Ovary (tissue), 9 donors: ENCODE data around the gene RHOBTB1. TPM values are rescaled to one million over a fixed set of nuclear protein-coding genes. Genes with fewer than 3 reads are reported as not detected.

ENCODE experiments used
- DNase-seq, 5 donors: peaks; one replicate each; pipeline ENCODE4 v3.0.0-alpha.2; 2019 to 2020
- H3K27ac ChIP-seq, 2 donors: fragments of 200-600 bp; one replicate each; pipeline versions ENCODE4 v1.5.1 to v1.8.0; 2019 to 2022
- H3K27me3 ChIP-seq: fragments of 200-600 bp; one replicate; pipeline ENCODE4 v1.8.0; 2022
- H3K36me3 ChIP-seq: fragments of 200-600 bp; sonication (generic); one replicate; pipeline ENCODE4 v1.5.1; 2019
- H3K4me1 ChIP-seq: one replicate; pipeline ENCODE4 v1.8.1; 2013; ENCODE audit warnings: mild to moderate bottlenecking, moderate library complexity; ENCODE audit not compliant: insufficient read depth
- H3K4me3 ChIP-seq: fragments of 200-600 bp; sonication (generic); one replicate; pipeline ENCODE4 v1.5.1; 2017
- H3K9me3 ChIP-seq, 2 donors: fragments of 200-600 bp in 1 of 2; sonication (generic) in 1 of 2; one replicate each; pipeline versions ENCODE4 v1.5.1 to v1.8.1; 2013 to 2019; ENCODE audit warnings: mild to moderate bottlenecking in 1 of 2, moderate library complexity in 1 of 2
- EP300 ChIP-seq: sonication (generic); formaldehyde crosslinking; IDR thresholded peaks from one replicate; pipeline ENCODE4 v1.6.1; 2017; ENCODE audit warnings: antibody characterized with exemption
- POLR2A ChIP-seq: fragments of 450-650 bp; IDR thresholded peaks from one replicate; pipeline ENCODE4 v1.6.1; 2017; ENCODE audit warnings: antibody characterized with exemption, mild to moderate bottlenecking, moderate library complexity
- WGBS, 3 donors: extraction: QIAGEN DNeasy Blood & Tissue Kit in 1 of 3; methylation state at CpG; one replicate each; pipeline versions ENCODE4 v1.1.5 to v1.1.7; 2013 to 2017; 5-methylcytosine and 5-hydroxymethylcytosine counted together
- intact Hi-C, 4 donors: fragments of 100-400 bp; cut with DNase I; formaldehyde crosslinking; loops; one replicate each; pipeline versions ENCODE4 v1.11.0 to v1.15.1; 2022 to 2023
- polyA plus RNA-seq, 2 donors: library from polyadenylated mRNA; stranded (reverse); fragments of 200-250 nt in 1 of 2; fragments of 350-450 nt in 1 of 2; fragmentation: Illumina TruSeq in 1 of 2; extraction: RNeasy Lipid Tissue Mini Kit (QIAGEN cat#74804) in 1 of 2; gene quantifications; one replicate each; pipeline ENCODE4 v1.2.3, GENCODE V29; 2013 to 2014
- total RNA-seq, 7 donors: library from RNA; depleted of rRNA in 2 of 7; stranded (reverse); fragments of >200 nt in 2 of 7; fragmentation: NEBNext Ultra II Directional in 3 of 7; extraction: Animal tissue kit (Norgen Biotek cat#: 25700) in 3 of 7; gene quantifications; one replicate each; pipeline versions ENCODE4 v1.1.0 to v1.2.4, GENCODE V29; 2016 to 2023
- TF ChIP-seq, protein P1 (sequence below), 3 donors: fragments of 450-650 bp in 2 of 3; fragments of 200-600 bp in 1 of 3; IDR thresholded peaks; one replicate each; pipeline versions ENCODE4 v1.5.1 to v1.8.0; 2016 to 2022; ENCODE audit warnings: antibody characterized with exemption in 3 of 3, mild to moderate bottlenecking in 1 of 3
- donor health status: DM: no; HTN: no; CAD: no; lungs with moderate emphysema.
- donor health status: DM: no; HTN: no; CAD: no.
- donor health status: Bipolar disorder and iron deficiency.
- donor health status: DM: yes; HTN: yes; CAD: no.
- donor health status: DM: no; HTN: no; CAD: no.
- donor health status: DM: yes; HTN: yes; CAD: no.

Gene RHOBTB1
- total and polyA plus RNA-seq, 9 donors = 5.6 to 23.9 (median 13.0) TPM

DNA sequence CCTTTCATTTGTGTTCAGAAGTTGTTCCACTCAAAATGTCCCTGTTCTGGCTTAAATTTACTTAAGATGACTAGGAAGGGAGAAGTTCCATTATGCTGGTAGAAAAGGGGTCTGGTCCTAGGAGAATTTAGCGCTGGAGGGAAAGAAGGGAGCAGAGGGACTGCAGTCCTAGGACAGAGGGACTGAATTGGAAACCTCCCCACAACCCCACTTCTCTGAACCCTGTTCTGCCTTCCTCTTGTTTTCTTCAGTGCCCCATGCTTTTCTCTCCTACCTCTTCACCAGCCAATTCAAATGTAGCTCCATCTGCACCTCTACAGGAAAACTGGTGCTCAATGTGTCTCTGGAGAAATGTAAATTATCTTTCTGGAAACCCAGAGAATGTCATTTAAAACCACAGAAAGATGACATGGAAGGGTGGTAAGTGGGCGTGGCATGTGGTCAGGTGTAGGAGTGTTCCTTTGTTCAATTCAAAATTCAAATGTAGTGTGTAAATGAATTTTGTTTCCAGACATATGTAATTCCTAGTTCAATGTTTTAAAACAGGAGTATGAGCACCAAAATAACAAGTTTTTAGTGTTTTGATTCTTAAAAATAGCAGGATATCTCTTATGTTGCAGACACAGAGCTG, 24.0 kb upstream of the RHOBTB1 start:
- TF ChIP-seq, protein P1, sequence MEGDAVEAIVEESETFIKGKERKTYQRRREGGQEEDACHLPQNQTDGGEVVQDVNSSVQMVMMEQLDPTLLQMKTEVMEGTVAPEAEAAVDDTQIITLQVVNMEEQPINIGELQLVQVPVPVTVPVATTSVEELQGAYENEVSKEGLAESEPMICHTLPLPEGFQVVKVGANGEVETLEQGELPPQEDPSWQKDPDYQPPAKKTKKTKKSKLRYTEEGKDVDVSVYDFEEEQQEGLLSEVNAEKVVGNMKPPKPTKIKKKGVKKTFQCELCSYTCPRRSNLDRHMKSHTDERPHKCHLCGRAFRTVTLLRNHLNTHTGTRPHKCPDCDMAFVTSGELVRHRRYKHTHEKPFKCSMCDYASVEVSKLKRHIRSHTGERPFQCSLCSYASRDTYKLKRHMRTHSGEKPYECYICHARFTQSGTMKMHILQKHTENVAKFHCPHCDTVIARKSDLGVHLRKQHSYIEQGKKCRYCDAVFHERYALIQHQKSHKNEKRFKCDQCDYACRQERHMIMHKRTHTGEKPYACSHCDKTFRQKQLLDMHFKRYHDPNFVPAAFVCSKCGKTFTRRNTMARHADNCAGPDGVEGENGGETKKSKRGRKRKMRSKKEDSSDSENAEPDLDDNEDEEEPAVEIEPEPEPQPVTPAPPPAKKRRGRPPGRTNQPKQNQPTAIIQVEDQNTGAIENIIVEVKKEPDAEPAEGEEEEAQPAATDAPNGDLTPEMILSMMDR (IDR thresholded peaks at IDR 0.05) = no peak
- TF ChIP-seq POLR2A (no peak), EP300 (no peak)
- DNase-seq = no peak
- intact Hi-C loops = loop anchor here in 2 of 4 donors (5.0 to 10.0 kb wide), 3 partner anchors 151 to 799 kb away; no protein-coding TSS in a partner anchor
- no peak overlapping the region for H3K27ac ChIP-seq
- H3K36me3 ChIP-seq = no peaks in the 10 kb centered on the region
- no peaks in the 10 kb centered on the region for H3K27me3 ChIP-seq
- WGBS, 3 donors = 93 to 99% (median 96%) methylated on average over 2 of the region's 2 CpGs
- H3K4me3 ChIP-seq = no peak overlapping the region
- no peaks in the 10 kb centered on the region for H3K9me3 ChIP-seq
- H3K4me1 ChIP-seq = no peaks in the 10 kb centered on the region

DNA sequence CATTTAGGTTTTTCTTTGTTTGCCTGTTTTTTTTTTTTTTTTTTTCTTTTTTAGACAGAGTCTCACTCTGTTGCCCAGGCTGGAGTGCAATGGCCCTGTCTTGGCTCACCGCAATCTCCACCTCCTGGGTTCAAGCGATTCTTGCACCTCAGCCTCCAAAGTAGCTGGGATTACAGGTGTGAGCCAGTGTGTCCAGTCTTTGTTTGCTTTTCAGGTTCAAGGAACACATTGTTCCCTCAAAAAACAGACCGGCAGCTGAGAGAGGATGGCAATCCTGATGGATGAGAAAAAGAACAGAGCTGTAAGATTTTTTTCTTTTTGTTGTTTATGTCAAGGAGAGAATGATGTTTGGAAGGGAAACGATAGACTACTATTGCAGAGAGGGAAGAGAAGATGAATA, 23.3 kb upstream of the RHOBTB1 start:
- DNase-seq = no peak
- H3K9me3 ChIP-seq = no peaks in the 10 kb centered on the region
- no peaks in the 10 kb centered on the region for H3K4me1 ChIP-seq
- no peaks in the 10 kb centered on the region for H3K36me3 ChIP-seq
- no peak overlapping the region for H3K27ac ChIP-seq
- H3K4me3 ChIP-seq = no peak overlapping the region
- intact Hi-C loops = loop anchor here in 2 of 4 donors (5.0 to 10.0 kb wide), 3 partner anchors 150 to 800 kb away; no protein-coding TSS in a partner anchor
- no peaks in the 10 kb centered on the region for H3K27me3 ChIP-seq
- WGBS, 3 donors = 84 to 93% (median 85%) methylated on average over 4 of the region's 4 CpGs
- TF ChIP-seq, protein P1 (IDR thresholded peaks at IDR 0.05) = no peak
- TF ChIP-seq EP300 (no peak), POLR2A (no peak)

DNA sequence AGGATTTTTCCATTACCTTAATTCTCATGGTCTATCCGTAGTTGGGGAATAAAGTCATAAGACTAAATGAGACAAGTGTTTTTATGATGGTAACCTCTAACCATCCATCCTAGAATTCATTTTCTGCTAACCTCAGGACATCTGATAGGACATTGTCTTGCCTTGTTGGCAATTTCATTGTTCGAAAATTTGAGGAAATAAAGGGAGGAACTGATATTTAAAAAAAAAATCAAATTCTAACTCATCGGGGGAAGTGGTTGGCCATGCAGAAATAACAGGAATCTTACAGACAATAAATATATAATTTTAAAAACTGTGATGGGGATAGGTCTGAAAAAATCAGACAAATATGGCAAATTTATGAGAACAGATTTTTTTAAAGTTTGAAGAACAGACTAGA, 21.7 kb upstream of the RHOBTB1 start:
- TF ChIP-seq POLR2A (no peak), EP300 (no peak)
- TF ChIP-seq, protein P1 (IDR thresholded peaks at IDR 0.05) = no peak
- intact Hi-C loops = loop anchor here in 2 of 4 donors (2.0 to 10.0 kb wide), 4 partner anchors 147 to 802 kb away; no protein-coding TSS in a partner anchor
- H3K4me1 ChIP-seq = no peaks in the 10 kb centered on the region
- no peaks in the 10 kb centered on the region for H3K9me3 ChIP-seq
- WGBS, 3 donors = 86 to 96% (median 94%) methylated on average over 3 of the region's 3 CpGs
- H3K27me3 ChIP-seq = no peaks in the 10 kb centered on the region
- no peaks in the 10 kb centered on the region for H3K36me3 ChIP-seq
- no peak overlapping the region for H3K27ac ChIP-seq
- DNase-seq = no peak
- H3K4me3 ChIP-seq = no peak overlapping the region

DNA sequence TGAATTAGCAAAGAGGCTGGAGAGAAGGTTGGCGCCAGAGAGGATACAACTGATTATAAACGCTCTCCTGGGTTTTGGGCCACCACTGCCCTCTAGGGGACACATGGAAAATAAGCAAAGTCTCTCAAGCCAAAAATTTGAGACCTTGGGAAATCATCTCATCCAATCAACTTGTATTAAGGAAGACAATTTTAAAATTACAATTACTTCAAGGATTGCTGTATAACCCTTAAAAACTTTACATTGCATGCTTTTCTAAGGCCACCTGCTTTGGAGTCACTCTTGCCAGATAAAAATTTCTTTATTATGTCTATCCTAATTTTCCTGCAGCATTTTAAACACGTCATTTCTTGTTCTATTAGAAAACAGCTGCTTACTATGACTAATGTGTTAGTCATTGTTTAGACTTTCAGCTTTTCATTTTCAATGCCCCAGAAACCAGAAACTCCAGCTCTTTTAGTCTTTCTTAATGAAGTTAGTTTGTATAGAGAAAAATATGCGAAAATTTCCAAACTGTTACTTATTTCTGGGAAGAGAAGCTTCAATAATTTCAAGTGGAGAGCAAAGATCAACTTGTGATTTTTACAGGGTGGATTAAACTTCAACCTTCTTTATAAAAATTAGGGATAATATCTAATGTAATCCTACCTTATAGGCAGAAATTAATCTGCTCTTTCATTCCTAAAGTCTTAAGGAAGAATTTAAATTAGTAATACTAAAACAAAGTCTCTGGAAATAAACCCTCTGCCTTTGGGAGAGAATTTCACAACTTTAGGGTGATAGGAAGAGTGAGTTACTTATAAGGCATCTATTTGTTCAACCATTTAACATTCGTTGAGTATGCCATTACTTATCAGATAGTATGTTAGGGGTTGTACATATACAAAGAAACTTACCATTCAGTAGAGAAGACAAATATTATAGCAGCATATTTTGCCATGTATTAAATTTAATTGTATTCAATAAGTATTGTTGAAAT, 20.6 kb upstream of the RHOBTB1 start:
- Histone ChIP-seq H3K4me3 (no peak overlapping the region), H3K36me3 (no peaks in the 10 kb centered on the region), H3K4me1 (no peaks in the 10 kb centered on the region), H3K27ac (peak overlapping the region in 1 of 2 donors; percentile 16), H3K27me3 (no peaks in the 10 kb centered on the region), H3K9me3 (no peaks in the 10 kb centered on the region)
- TF ChIP-seq, protein P1 (IDR thresholded peaks at IDR 0.05) = peak; percentile 70 to 85 (median 73)
- no peak for TF ChIP-seq POLR2A
- TF ChIP-seq EP300 = no peak
- WGBS, 3 donors = 5 to 10% (median 5%) methylated on average over 5 of the region's 5 CpGs
- intact Hi-C loops = loop anchor here (2.0 to 10.0 kb wide), 4 partner anchors 146 to 803 kb away; no protein-coding TSS in a partner anchor
- peak; percentile 62 to 80 (median 68) for DNase-seq
